ENCODE results near the gene PLEKHM3. TPM values are rescaled to one million over a fixed set of nuclear protein-coding genes. Genes with fewer than 3 reads are reported as not detected.

Gene PLEKHM3
- total and polyA plus RNA-seq, 2 of the 13 experiments (the other 11 are each of a cell fraction or from before 2014, with no cell fraction given), result 4.5 to 4.7 TPM

- TF ChIP-seq RERE (CRISPR knock-in tag; IDR thresholded peaks at IDR 0.05; ENCODE audit: low read depth), result peak; percentile 91
- peak; percentile 97 for TF ChIP-seq NCOA2 (CRISPR knock-in tag; IDR thresholded peaks at IDR 0.05)
- peak; percentile 60 for TF ChIP-seq MED8 (CRISPR knock-in tag; IDR thresholded peaks at IDR 0.05; ENCODE audit: insufficient replicate concordance)
- TF ChIP-seq IRX3 (CRISPR knock-in tag; IDR thresholded peaks at IDR 0.05; ENCODE audit: borderline replicate concordance, low read depth), result peak; percentile 80
- TF ChIP-seq ZFP1 (CRISPR knock-in tag; IDR thresholded peaks at IDR 0.05), result peak; percentile 84
- TF ChIP-seq ZNF124 (CRISPR knock-in tag; IDR thresholded peaks at IDR 0.05), result peak; percentile 48
- no peak for TF ChIP-seq ZNF296 (CRISPR knock-in tag; conservative IDR thresholded peaks at IDR 0.05)
- peak; percentile 21 for TF ChIP-seq STAG1 (CRISPR knock-in tag; IDR thresholded peaks at IDR 0.05)
- TF ChIP-seq POLR2AphosphoS5 (IDR thresholded peaks at IDR 0.05; ENCODE audit: low read depth, low read length), result no peak
- TF ChIP-seq ZNF143 (CRISPR knock-in tag; IDR thresholded peaks at IDR 0.05), result peak; percentile 65
- TF ChIP-seq ZBTB14 (CRISPR knock-in tag; IDR thresholded peaks at IDR 0.05), result no peak
- TF ChIP-seq HIC2 (CRISPR knock-in tag; IDR thresholded peaks at IDR 0.05; ENCODE audit: low read depth), result peak; percentile 72; the same call in 1 of the 2 replicates
- peak; percentile 45; the same call in 1 of the 2 replicates for TF ChIP-seq TFDP2 (CRISPR knock-in tag; IDR thresholded peaks at IDR 0.05)
- 0 out of 2 replicates have a peak, but pooled peaks have one; percentile 4 for TF ChIP-seq ZNF329 (CRISPR knock-in tag; IDR thresholded peaks at IDR 0.05; ENCODE audit: low read depth)
- peak; percentile 90 for TF ChIP-seq TCF7L2 (IDR thresholded peaks at IDR 0.05; ENCODE audit: low read depth, low read length)
- no peak for TF ChIP-seq MNT (IDR thresholded peaks at IDR 0.05)
Measured at GRCh38 chr2:207869784-207870778, 155.2 kb downstream of the PLEKHM3 start (continued).

Data from HepG2 (cell line).